T-helper 17 cell (primary cell): ENCODE measurements around the gene SEMA3C. TPM values are rescaled to one million over a fixed set of nuclear protein-coding genes. Genes with fewer than 3 reads are reported as not detected.

Experiments used
- ATAC-seq: fragments of 150-1000 bp; cut with Tn5 transposase; 2 replicates; pipeline ENCODE4 v1.10.0; 2021; ENCODE audit warnings: mild to moderate bottlenecking, moderate library complexity
- DNase-seq, 3 donors: peaks; one replicate each; pipeline versions ENCODE4 v3.0.0 to v3.0.0-alpha.2; 2020 to 2021
- H3K9me3 ChIP-seq: one replicate; pipeline ENCODE4 v1.7.0; 2013; ENCODE audit warnings: low read length, mild to moderate bottlenecking; ENCODE audit not compliant: control insufficient read depth, poor library complexity, severe bottlenecking
- H3K27ac Mint-ChIP-seq: one replicate; pipeline ENCODE4 v1.8.0; 2022; ENCODE audit warnings: mild to moderate bottlenecking, moderate library complexity, mixed read lengths
- H3K27me3 Mint-ChIP-seq: one replicate; pipeline ENCODE4 v1.8.0; 2022; ENCODE audit warnings: mixed read lengths
- H3K36me3 Mint-ChIP-seq: one replicate; pipeline ENCODE4 v1.8.0; 2022; ENCODE audit warnings: low read depth, mixed read lengths
- H3K4me1 Mint-ChIP-seq: one replicate; pipeline ENCODE4 v1.8.0; 2022; ENCODE audit warnings: mild to moderate bottlenecking, mixed read lengths
- H3K4me3 Mint-ChIP-seq: one replicate; pipeline ENCODE4 v1.8.0; 2022; ENCODE audit warnings: mild to moderate bottlenecking, moderate library complexity, mixed read lengths
- total RNA-seq, 4 donors: library from RNA in 2 of 4; stranded (reverse) in 2 of 4; gene quantifications; one replicate each; pipeline ENCODE4 v1.2.3 and lab custom pipeline; 2022 to 2026

The SEMA3C gene
- total RNA-seq, 2 donors from 2014 or later, result 0.26 to 0.62 TPM

DNA sequence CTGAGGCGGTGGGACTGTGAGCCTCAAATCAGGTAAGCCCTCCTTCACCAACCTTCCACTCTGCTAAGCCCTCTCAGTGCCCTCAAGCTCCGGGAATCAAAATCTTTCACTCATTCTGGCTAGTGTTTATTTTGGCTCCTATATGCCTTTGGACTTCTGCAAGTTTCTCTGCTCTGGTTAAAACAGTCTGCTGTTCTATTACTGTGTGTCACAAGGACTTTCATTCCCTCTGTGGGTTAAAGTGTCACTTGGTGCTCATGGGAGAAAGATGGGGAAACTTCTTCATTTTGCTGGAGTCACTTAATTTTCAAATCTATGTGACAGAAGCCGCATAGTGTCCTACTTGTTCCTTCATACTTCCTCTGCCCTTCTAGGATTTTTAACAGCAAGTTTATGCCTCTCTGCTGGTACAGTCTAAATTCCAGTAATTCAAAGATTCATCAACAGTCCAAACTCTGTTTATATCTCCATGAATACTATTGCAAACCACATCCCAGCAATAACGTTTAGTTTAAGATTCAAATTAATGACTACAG is 219.1 kb downstream of the SEMA3C start:
- Mint-ChIP-seq H3K4me1 (no peaks in the 10 kb centered on the region), H3K36me3 (no peaks in the 10 kb centered on the region), H3K27me3 (no peaks in the 10 kb centered on the region), H3K4me3 (no peak overlapping the region), H3K27ac (no peak overlapping the region)
- DNase-seq (no peak), ATAC-seq (no peak)
- H3K9me3 ChIP-seq, result no peaks in the 10 kb centered on the region

DNA sequence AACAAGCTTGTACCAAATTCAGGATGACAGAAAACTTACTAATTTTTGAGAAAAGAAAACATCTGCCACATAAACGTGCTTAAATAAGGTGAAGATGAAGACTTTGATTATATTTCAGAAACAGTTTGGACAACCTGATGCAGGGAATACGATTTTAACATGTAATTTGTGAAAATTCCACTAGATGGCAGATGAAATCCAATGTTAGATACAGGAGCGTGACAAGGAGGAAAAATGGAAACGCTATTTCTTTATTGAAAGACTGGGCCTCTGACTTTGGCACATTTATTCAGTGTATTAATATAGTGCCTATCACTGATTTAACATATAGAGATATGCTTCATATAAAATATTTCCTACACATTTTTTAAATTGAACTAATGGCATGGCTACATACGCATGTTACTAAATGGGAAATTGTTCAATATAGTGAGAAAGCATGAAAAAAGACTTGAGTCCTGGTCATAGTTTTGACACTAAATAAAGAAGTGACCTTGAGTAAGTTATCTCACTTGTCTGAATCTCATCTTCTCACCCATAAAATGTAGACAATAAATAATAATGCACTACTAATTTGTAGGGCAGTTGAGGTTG is 219.7 kb downstream of the SEMA3C start:
- DNase-seq (no peak), ATAC-seq (no peak)
- no peaks in the 10 kb centered on the region for H3K4me1 Mint-ChIP-seq
- H3K9me3 ChIP-seq, result no peaks in the 10 kb centered on the region
- H3K27me3 Mint-ChIP-seq, result no peaks in the 10 kb centered on the region
- no peak overlapping the region for H3K27ac Mint-ChIP-seq
- H3K4me3 Mint-ChIP-seq, result no peak overlapping the region
- H3K36me3 Mint-ChIP-seq, result no peaks in the 10 kb centered on the region
